WTC11 (cell line): ENCODE measurements around the gene ZNF366.

ENCODE experiments used
- NR2C2 ChIP-seq: sonication (generic); formaldehyde crosslinking; IDR thresholded peaks from 2 replicates; pipeline ENCODE4 v1.8.0; 2022; ENCODE audit warnings: mild to moderate bottlenecking, missing genetic modification reagents
- USF2 ChIP-seq: sonication (generic); formaldehyde crosslinking; IDR thresholded peaks from 2 replicates; pipeline ENCODE4 v1.8.1; 2023; ENCODE audit warnings: mild to moderate bottlenecking, missing genetic modification reagents, moderate library complexity
- ZBTB21 ChIP-seq: sonication (generic); formaldehyde crosslinking; IDR thresholded peaks from 2 replicates; pipeline ENCODE4 v1.8.1; 2023; ENCODE audit warnings: mild to moderate bottlenecking, missing genetic modification reagents, borderline replicate concordance
- TF ChIP-seq, protein P1 (sequence below): fragments of 200-600 bp; IDR thresholded peaks from 2 replicates; pipeline ENCODE4 v1.8.0; 2022; ENCODE audit warnings: antibody characterized with exemption

DNA sequence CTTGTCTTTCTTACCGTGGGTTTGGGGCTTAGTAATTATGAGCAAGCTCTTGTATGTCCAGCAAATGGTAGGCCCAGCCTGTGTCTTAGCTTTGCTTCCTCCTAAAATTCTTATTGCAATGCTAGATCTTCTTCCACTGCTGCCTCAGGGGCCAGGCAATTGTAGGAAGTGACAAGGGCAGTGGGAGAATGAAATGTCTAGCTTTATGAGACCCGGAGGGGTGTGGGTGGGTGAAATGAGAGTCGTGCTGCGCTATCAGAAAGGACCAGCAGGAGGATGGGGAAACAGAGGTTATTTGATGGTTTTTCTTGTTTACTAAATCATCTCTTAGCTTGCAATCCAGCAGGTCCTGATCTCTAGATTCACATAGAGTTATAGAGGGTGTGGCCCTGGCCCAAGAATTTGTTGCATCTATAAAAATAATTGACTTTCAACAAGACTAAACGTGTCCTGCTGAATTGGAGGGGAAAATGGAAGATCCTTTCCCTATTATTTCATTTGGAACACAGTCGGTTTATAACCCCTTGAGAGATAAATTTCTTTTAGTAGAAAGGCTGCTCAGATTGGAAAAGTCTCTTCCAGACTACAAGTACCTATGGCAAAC lies 43.7 kb downstream of the ZNF366 start:
- no peak for TF ChIP-seq USF2 (CRISPR knock-in tag)
- TF ChIP-seq ZBTB21 (CRISPR knock-in tag), result no peak
- no peak for TF ChIP-seq NR2C2 (CRISPR knock-in tag)
- TF ChIP-seq, protein P1, sequence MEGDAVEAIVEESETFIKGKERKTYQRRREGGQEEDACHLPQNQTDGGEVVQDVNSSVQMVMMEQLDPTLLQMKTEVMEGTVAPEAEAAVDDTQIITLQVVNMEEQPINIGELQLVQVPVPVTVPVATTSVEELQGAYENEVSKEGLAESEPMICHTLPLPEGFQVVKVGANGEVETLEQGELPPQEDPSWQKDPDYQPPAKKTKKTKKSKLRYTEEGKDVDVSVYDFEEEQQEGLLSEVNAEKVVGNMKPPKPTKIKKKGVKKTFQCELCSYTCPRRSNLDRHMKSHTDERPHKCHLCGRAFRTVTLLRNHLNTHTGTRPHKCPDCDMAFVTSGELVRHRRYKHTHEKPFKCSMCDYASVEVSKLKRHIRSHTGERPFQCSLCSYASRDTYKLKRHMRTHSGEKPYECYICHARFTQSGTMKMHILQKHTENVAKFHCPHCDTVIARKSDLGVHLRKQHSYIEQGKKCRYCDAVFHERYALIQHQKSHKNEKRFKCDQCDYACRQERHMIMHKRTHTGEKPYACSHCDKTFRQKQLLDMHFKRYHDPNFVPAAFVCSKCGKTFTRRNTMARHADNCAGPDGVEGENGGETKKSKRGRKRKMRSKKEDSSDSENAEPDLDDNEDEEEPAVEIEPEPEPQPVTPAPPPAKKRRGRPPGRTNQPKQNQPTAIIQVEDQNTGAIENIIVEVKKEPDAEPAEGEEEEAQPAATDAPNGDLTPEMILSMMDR, result no peak
